HCT116 (cell line): Measurements from ENCODE around the gene CDH23. TPM values are rescaled to one million over a fixed set of nuclear protein-coding genes. Genes with fewer than 3 reads are reported as not detected.

ENCODE experiments used
- ATAC-seq: fragments of 200-7000 bp; cut with Tn5 transposase; 2 replicates; pipeline ENCODE4 v1.9.1; 2020; ENCODE audit warnings: mild to moderate bottlenecking, moderate library complexity
- BruUV-seq: library from RNA; stranded (reverse); fragments of 400-500 nt; replicated peaks from 2 replicates; lab custom pipeline; 2021; lab: Mats Ljungman, UMichigan
- CTCF ChIA-PET: fragments of 300-600 bp; sonication (Branson Sonifier 250); formaldehyde crosslinking; loops from one replicate; lab custom pipeline; 2021; ENCODE audit warnings: antibody characterized with exemption; lab: Charles Lee
- POLR2A ChIA-PET: fragments of 300-600, 350-600 bp; sonication (Branson Sonifier 250); formaldehyde crosslinking; loops from one replicate; lab custom pipeline; 2021; ENCODE audit warnings: antibody characterized with exemption; lab: Charles Lee
- RAD21 ChIA-PET, 2 experiments: fragments of 300-600 bp; sonication (Branson Sonifier 250); formaldehyde crosslinking; loops; one replicate each; lab custom pipeline; 2023; ENCODE audit warnings: low total read pairs in 2 of 2; ENCODE audit not compliant: uncharacterized antibody in 2 of 2, unreplicated experiment in 2 of 2, low non-redundant PET in 1 of 2; lab: Charles Lee
- DNase-seq: peaks from one replicate; pipeline ENCODE4 v3.0.0-alpha.2; 2010; ENCODE audit warnings: low read depth, low spot score
- H2AFZ ChIP-seq: fragments of 200-600 bp; shearing (Covaris generic), sonication (generic); 2 replicates; pipeline ENCODE4 v1.6.1; 2017; ENCODE audit warnings: low read depth, mixed run types, mixed read lengths, antibody characterized with exemption, low read length; ENCODE audit not compliant: poor library complexity, severe bottlenecking
- H3K27ac ChIP-seq: 2 replicates; pipeline ENCODE4 v1.5.1; 2012; ENCODE audit warnings: low read depth, low read length
- H3K27me3 ChIP-seq: fragments of 200-600 bp; sonication (generic); 2 replicates; pipeline ENCODE4 v1.6.1; 2016; ENCODE audit warnings: mixed run types, low read length, mixed read lengths; ENCODE audit not compliant: insufficient read depth
- H3K36me3 ChIP-seq, 2 experiments: fragments of 200-500 bp in 1 of 2; fragments of 200-600 bp in 1 of 2; sonication (Bioruptor generic) in 1 of 2; sonication (generic) in 1 of 2; 2 replicates each; pipeline versions ENCODE4 v1.5.1 to v1.6.1; 2014 to 2016; ENCODE audit warnings: low read length in 2 of 2, inconsistent platforms in 1 of 2, mixed read lengths in 1 of 2, mixed run types in 1 of 2; ENCODE audit not compliant: insufficient read depth in 2 of 2, control insufficient read depth in 1 of 2
- H3K4me1 ChIP-seq, 2 experiments: fragments of 200-600 bp in 1 of 2; sonication (generic) in 1 of 2; 2 replicates each; pipeline versions ENCODE4 v1.5.1 to v1.6.1; 2012 to 2017; ENCODE audit warnings: low read length in 2 of 2, inconsistent platforms in 1 of 2, mild to moderate bottlenecking in 1 of 2, mixed read lengths in 1 of 2, mixed run types in 1 of 2, moderate library complexity in 1 of 2; ENCODE audit not compliant: insufficient read depth in 2 of 2, control insufficient read depth in 1 of 2
- H3K4me2 ChIP-seq: fragments of 200-600 bp; sonication (generic); 2 replicates; pipeline ENCODE4 v1.6.1; 2017; ENCODE audit warnings: mixed run types, low read length, mixed read lengths
- H3K4me3 ChIP-seq, 2 experiments: fragments of 200-600 bp in 1 of 2; sonication (generic) in 1 of 2; replicated peaks in 1 of 2; 2 replicates each; pipeline ENCODE4 v1.5.1; 2011 to 2016; ENCODE audit warnings: low read length in 2 of 2, control low read depth in 1 of 2, low read depth in 1 of 2, mild to moderate bottlenecking in 1 of 2, mixed read lengths in 1 of 2, mixed run types in 1 of 2
- H3K79me2 ChIP-seq: fragments of 200-600 bp; sonication (generic); 2 replicates; pipeline ENCODE4 v1.6.1; 2017; ENCODE audit warnings: mild to moderate bottlenecking, mixed run types, low read length, moderate library complexity, mixed read lengths; ENCODE audit not compliant: insufficient read depth
- H3K9ac ChIP-seq: fragments of 200-600 bp; sonication (generic); 2 replicates; pipeline ENCODE4 v1.6.1; 2016; ENCODE audit warnings: low read length, mixed read lengths
- H3K9me2 ChIP-seq: fragments of 200-600 bp; sonication (generic), shearing (Covaris generic); 2 replicates; pipeline ENCODE4 v1.6.1; 2017; ENCODE audit warnings: mixed run types, mild to moderate bottlenecking, moderate library complexity; ENCODE audit not compliant: insufficient read depth
- H3K9me3 ChIP-seq, 2 experiments: fragments of 200-500 bp in 1 of 2; fragments of 200-600 bp in 1 of 2; sonication (Bioruptor generic) in 1 of 2; sonication (generic) in 1 of 2; 2 replicates each; pipeline ENCODE4 v1.6.1; 2014 to 2017; ENCODE audit warnings: low read length in 2 of 2, mixed read lengths in 2 of 2, inconsistent platforms in 1 of 2, low read depth in 1 of 2, mild to moderate bottlenecking in 1 of 2, mixed run types in 1 of 2, moderate library complexity in 1 of 2; ENCODE audit not compliant: control insufficient read depth in 1 of 2, insufficient read depth in 1 of 2
- H4K20me1 ChIP-seq: fragments of 200-600 bp; sonication (generic), shearing (Covaris generic); 2 replicates; pipeline ENCODE4 v1.6.1; 2017; ENCODE audit warnings: mixed run types, mild to moderate bottlenecking, moderate library complexity; ENCODE audit not compliant: insufficient read depth
- CTCF ChIP-seq, 3 experiments: fragments of 200-600 bp in 1 of 3; sonication (generic) in 1 of 3; IDR thresholded peaks in 2 of 3; conservative IDR thresholded peaks in 1 of 3; 2 replicates each; pipeline ENCODE4 v1.5.1; 2012 to 2017; ENCODE audit warnings: low read depth in 2 of 3, low read length in 2 of 3, antibody characterized with exemption in 1 of 3, borderline replicate concordance in 1 of 3, control low read depth in 1 of 3, mild to moderate bottlenecking in 1 of 3, mixed read lengths in 1 of 3, mixed run types in 1 of 3, moderate library complexity in 1 of 3; ENCODE audit not compliant: insufficient read depth in 1 of 3
- EZH2 ChIP-seq: fragments of 200-600 bp; sonication (generic); IDR thresholded peaks from 2 replicates; pipeline ENCODE4 v1.6.1; 2017; ENCODE audit warnings: antibody characterized with exemption, mixed run types
- FOSL1 ChIP-seq: IDR thresholded peaks from 2 replicates; pipeline ENCODE4 v1.6.1; 2012; ENCODE audit warnings: low read depth
- POLR2A ChIP-seq: IDR thresholded peaks from 2 replicates; pipeline ENCODE4 v1.7.0; 2011; ENCODE audit warnings: borderline replicate concordance; ENCODE audit not compliant: insufficient read depth, insufficient read length; ENCODE audit errors: extremely low read depth
- SIN3A ChIP-seq: IDR thresholded peaks from 2 replicates; pipeline ENCODE4 v1.6.1; 2012; ENCODE audit warnings: low read depth
- YY1 ChIP-seq: IDR thresholded peaks from 2 replicates; pipeline ENCODE4 v1.6.1; 2011; ENCODE audit warnings: low read length, low read depth, moderate library complexity, mild to moderate bottlenecking; ENCODE audit not compliant: insufficient replicate concordance; ENCODE audit errors: extremely low read depth
- intact Hi-C: fragments of 100-400 bp; cut with micrococcal nuclease; formaldehyde crosslinking; loops from 2 replicates; pipeline ENCODE4 v1.10.0; 2022
- total RNA-seq: library from RNA; stranded (reverse); gene quantifications from one replicate; pipeline ENCODE4 v1.2.1, GENCODE V29; 2021; ENCODE audit not compliant: unreplicated experiment
- TF ChIP-seq, protein P1 (sequence below): IDR thresholded peaks from 2 replicates; pipeline ENCODE4 v1.6.1; 2012
- TF ChIP-seq, protein P2 (sequence below): IDR thresholded peaks from 2 replicates; pipeline ENCODE4 v1.6.1; 2012
- TF ChIP-seq, protein P3 (sequence below): IDR thresholded peaks from 2 replicates; pipeline ENCODE4 v1.6.1; 2012; ENCODE audit warnings: low read depth

The CDH23 gene
- total RNA-seq, 1 experiment from 2014 or later: not detected

DNA sequence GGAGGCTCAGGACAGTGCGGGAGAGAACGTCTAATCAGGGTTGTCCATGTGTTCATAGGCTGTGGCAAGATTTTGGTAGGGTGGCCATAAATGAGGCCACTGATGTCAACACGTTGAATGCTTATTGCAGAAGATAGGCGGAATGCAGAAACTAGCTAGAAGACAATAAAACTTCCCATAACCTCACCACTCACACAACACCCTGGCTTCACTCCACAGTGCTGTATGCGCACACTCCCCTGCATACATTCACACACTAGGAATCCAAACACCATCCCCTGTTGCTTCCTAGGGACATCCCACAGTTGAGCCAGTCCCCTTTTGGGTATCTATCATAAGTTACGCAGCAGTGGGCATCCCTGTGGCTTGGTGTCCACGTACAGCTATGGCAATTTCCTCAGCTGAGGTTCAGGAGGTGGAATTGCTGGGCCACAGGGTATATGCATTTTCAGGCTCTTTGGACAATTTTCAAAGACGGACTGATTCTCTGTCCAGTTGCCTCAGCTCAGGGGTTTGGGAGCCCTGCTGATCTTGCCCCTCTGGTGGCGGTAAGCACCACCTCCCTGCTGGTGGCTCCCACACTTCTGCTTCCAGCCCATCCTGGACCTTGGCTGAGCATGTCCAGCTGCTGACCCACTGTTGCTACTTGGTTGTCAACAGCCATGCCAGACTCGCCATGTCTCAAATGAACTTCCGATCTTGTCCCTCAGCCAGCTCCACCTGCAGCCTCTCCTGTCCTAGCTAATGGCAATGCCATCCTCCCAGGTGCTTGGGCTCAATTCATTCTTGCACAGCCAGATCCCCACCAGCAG lies 36.4 kb downstream of the CDH23 start:
- CTCF ChIA-PET: interaction anchor here (1.3 kb wide), 1 partner anchor 26 kb away, joined by 3 read pairs; no protein-coding TSS in a partner anchor
- H3K36me3 ChIP-seq: no peaks in the 10 kb centered on the region
- BruUV-seq: no TSS peak
- no peaks in the 10 kb centered on the region for H3K79me2 ChIP-seq
- no peak overlapping the region for H3K4me2 ChIP-seq
- no peak overlapping the region for H3K9ac ChIP-seq
- POLR2A ChIA-PET: interaction anchor here (0.6 kb wide), 1 partner anchor 495 kb away, joined by 3 read pairs; no protein-coding TSS in a partner anchor
- RAD21 ChIA-PET: no interaction called here
- H2AFZ ChIP-seq: no peak overlapping the region
- no peaks in the 10 kb centered on the region for H3K27me3 ChIP-seq
- no peaks in the 10 kb centered on the region for H3K9me3 ChIP-seq
- H3K4me3 ChIP-seq: no peak overlapping the region
- DNase-seq (no peak), ATAC-seq (no peak)
- intact Hi-C loops: no loop called here
- peaks cover 9 to 21% of the 10 kb centered on the region in 2 experiments; a peak in 3 of 4 replicates for H3K4me1 ChIP-seq
- no peak for TF ChIP-seq POLR2A
- TF ChIP-seq, protein P1, sequence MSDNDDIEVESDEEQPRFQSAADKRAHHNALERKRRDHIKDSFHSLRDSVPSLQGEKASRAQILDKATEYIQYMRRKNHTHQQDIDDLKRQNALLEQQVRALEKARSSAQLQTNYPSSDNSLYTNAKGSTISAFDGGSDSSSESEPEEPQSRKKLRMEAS: no peak
- TF ChIP-seq CTCF (IDR thresholded peaks at IDR 0.05 in 2 of 3, conservative IDR thresholded peaks at IDR 0.05 in 1 of 3; ENCODE audit: borderline replicate concordance in 1 of 3, insufficient read depth in 1 of 3, low read depth in 2 of 3, low read length in 2 of 3): no peak
- TF ChIP-seq, protein P2, sequence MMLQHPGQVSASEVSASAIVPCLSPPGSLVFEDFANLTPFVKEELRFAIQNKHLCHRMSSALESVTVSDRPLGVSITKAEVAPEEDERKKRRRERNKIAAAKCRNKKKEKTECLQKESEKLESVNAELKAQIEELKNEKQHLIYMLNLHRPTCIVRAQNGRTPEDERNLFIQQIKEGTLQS: no peak
- no peak for TF ChIP-seq FOSL1
- TF ChIP-seq, protein P3, sequence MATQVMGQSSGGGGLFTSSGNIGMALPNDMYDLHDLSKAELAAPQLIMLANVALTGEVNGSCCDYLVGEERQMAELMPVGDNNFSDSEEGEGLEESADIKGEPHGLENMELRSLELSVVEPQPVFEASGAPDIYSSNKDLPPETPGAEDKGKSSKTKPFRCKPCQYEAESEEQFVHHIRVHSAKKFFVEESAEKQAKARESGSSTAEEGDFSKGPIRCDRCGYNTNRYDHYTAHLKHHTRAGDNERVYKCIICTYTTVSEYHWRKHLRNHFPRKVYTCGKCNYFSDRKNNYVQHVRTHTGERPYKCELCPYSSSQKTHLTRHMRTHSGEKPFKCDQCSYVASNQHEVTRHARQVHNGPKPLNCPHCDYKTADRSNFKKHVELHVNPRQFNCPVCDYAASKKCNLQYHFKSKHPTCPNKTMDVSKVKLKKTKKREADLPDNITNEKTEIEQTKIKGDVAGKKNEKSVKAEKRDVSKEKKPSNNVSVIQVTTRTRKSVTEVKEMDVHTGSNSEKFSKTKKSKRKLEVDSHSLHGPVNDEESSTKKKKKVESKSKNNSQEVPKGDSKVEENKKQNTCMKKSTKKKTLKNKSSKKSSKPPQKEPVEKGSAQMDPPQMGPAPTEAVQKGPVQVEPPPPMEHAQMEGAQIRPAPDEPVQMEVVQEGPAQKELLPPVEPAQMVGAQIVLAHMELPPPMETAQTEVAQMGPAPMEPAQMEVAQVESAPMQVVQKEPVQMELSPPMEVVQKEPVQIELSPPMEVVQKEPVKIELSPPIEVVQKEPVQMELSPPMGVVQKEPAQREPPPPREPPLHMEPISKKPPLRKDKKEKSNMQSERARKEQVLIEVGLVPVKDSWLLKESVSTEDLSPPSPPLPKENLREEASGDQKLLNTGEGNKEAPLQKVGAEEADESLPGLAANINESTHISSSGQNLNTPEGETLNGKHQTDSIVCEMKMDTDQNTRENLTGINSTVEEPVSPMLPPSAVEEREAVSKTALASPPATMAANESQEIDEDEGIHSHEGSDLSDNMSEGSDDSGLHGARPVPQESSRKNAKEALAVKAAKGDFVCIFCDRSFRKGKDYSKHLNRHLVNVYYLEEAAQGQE: no peak
- no peak for TF ChIP-seq EZH2
- TF ChIP-seq SIN3A: no peak
- no peak for TF ChIP-seq YY1
- no peaks in the 10 kb centered on the region for H4K20me1 ChIP-seq
- no peak overlapping the region for H3K27ac ChIP-seq
- no peaks in the 10 kb centered on the region for H3K9me2 ChIP-seq
